ENCODE data around the gene HMGXB4. TPM values are rescaled to one million over a fixed set of nuclear protein-coding genes. Genes with fewer than 3 reads are reported as not detected.

HMGXB4 gene
- total RNA-seq, 1 experiment from 2014 or later, result 27.2 TPM

GRCh38 chr22:35335468-35335867 is 78.2 kb downstream of the HMGXB4 start:
- no TSS peak for BruUV-seq (replicated peaks)
- H3K9me3 Mint-ChIP-seq (ENCODE audit: unreplicated experiment), result no peaks in the 10 kb centered on the region
- intact Hi-C loops (cut with micrococcal nuclease), result no loop called here
- H3K4me3 Mint-ChIP-seq (ENCODE audit: unreplicated experiment), result no peak overlapping the region
- no peaks in the 10 kb centered on the region for H3K4me1 Mint-ChIP-seq (ENCODE audit: insufficient read depth, unreplicated experiment)
- H3K27me3 Mint-ChIP-seq (ENCODE audit: insufficient read depth, unreplicated experiment), result no peaks in the 10 kb centered on the region
- CTCF ChIA-PET, result interaction anchor here (0.6 to 1.2 kb wide), 2 partner anchors 16 to 26 kb away, joined by 3 to 4 read pairs; no protein-coding TSS in a partner anchor
- POLR2A ChIA-PET, result no interaction called here
- no peak for TF ChIP-seq CTCF (IDR thresholded peaks at IDR 0.05; ENCODE audit: unreplicated experiment)
- no peak overlapping the region for H3K27ac Mint-ChIP-seq (ENCODE audit: low read depth, unreplicated experiment)
- no peak for DNase-seq (ENCODE audit: unreplicated experiment)
- peaks cover 48% of the 10 kb centered on the region for H3K36me3 Mint-ChIP-seq (ENCODE audit: insufficient read depth, unreplicated experiment)

- TF ChIP-seq CTCF (IDR thresholded peaks at IDR 0.05; ENCODE audit: unreplicated experiment), result no peak
- H3K27ac Mint-ChIP-seq (ENCODE audit: low read depth, unreplicated experiment), result no peak overlapping the region
- no peaks in the 10 kb centered on the region for H3K4me1 Mint-ChIP-seq (ENCODE audit: insufficient read depth, unreplicated experiment)
- BruUV-seq (replicated peaks), result no TSS peak
- CTCF ChIA-PET, result interaction anchor here (0.6 to 1.2 kb wide), 3 partner anchors 15 to 119 kb away, joined by 3 to 4 read pairs (median 3); no protein-coding TSS in a partner anchor
- POLR2A ChIA-PET, result no interaction called here
- no peak for DNase-seq (ENCODE audit: unreplicated experiment)
- no peak overlapping the region for H3K4me3 Mint-ChIP-seq (ENCODE audit: unreplicated experiment)
- no peaks in the 10 kb centered on the region for H3K27me3 Mint-ChIP-seq (ENCODE audit: insufficient read depth, unreplicated experiment)
- peaks cover 45% of the 10 kb centered on the region for H3K36me3 Mint-ChIP-seq (ENCODE audit: insufficient read depth, unreplicated experiment)
- no peaks in the 10 kb centered on the region for H3K9me3 Mint-ChIP-seq (ENCODE audit: unreplicated experiment)
- intact Hi-C loops (cut with micrococcal nuclease), result no loop called here
Measured at GRCh38 chr22:35335936-35336781, 78.9 kb downstream of the HMGXB4 start.

DNA sequence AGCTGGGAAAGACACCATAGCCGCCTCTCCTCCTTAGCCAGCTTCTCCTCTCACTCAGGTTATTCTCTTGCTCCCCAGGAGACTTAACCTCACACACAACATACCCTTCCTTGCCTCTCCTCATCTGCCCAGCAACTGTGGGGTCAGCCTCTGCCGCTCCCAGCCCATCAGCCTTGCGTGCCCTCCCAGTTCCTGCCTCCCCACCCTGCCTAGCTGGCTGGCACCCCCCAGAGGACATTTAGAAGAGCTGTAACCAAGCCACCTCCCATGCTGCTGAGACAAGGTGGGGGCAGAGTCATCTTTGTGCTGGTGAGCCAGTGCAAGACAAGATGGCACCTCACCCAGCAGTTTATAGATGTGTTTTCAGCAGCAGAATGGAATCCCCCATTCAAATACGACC is 80.6 kb downstream of the HMGXB4 start:
- Mint-ChIP-seq H3K27me3 (ENCODE audit: insufficient read depth, unreplicated experiment) (no peaks in the 10 kb centered on the region), H3K4me1 (ENCODE audit: insufficient read depth, unreplicated experiment) (no peaks in the 10 kb centered on the region), H3K27ac (ENCODE audit: low read depth, unreplicated experiment) (no peak overlapping the region), H3K36me3 (ENCODE audit: insufficient read depth, unreplicated experiment) (peaks cover 32% of the 10 kb centered on the region), H3K9me3 (ENCODE audit: unreplicated experiment) (no peaks in the 10 kb centered on the region), H3K4me3 (ENCODE audit: unreplicated experiment) (no peak overlapping the region)
- intact Hi-C loops (cut with micrococcal nuclease), result no loop called here
- ChIA-PET POLR2A (interaction anchor here (0.7 kb wide), 1 partner anchor 39 kb away, joined by 3 read pairs; no protein-coding TSS in a partner anchor), CTCF (interaction anchor here (0.7 to 1.7 kb wide), 2 partner anchors 31 to 235 kb away, joined by 3 to 4 read pairs; no protein-coding TSS in a partner anchor)
- DNase-seq (ENCODE audit: unreplicated experiment), result no peak
- no peak for TF ChIP-seq CTCF (IDR thresholded peaks at IDR 0.05; ENCODE audit: unreplicated experiment)
- no TSS peak for BruUV-seq (replicated peaks)

GRCh38 chr22:35341090-35341874 is 84.0 kb downstream of the HMGXB4 start:
- no TSS peak for BruUV-seq (replicated peaks)
- no peak for TF ChIP-seq CTCF (IDR thresholded peaks at IDR 0.05; ENCODE audit: unreplicated experiment)
- H3K9me3 Mint-ChIP-seq (ENCODE audit: unreplicated experiment), result no peaks in the 10 kb centered on the region
- ChIA-PET CTCF (interaction anchor here (0.5 to 1.9 kb wide), 2 partner anchors 9 to 13 kb away, joined by 4 to 7 read pairs; no protein-coding TSS in a partner anchor), POLR2A (no interaction called here)
- DNase-seq (ENCODE audit: unreplicated experiment), result no peak
- no peak overlapping the region for H3K27ac Mint-ChIP-seq (ENCODE audit: low read depth, unreplicated experiment)
- intact Hi-C loops (cut with micrococcal nuclease), result no loop called here
- H3K4me1 Mint-ChIP-seq (ENCODE audit: insufficient read depth, unreplicated experiment), result no peaks in the 10 kb centered on the region
- peaks cover 25% of the 10 kb centered on the region for H3K36me3 Mint-ChIP-seq (ENCODE audit: insufficient read depth, unreplicated experiment)
- no peak overlapping the region for H3K4me3 Mint-ChIP-seq (ENCODE audit: unreplicated experiment)
- H3K27me3 Mint-ChIP-seq (ENCODE audit: insufficient read depth, unreplicated experiment), result no peaks in the 10 kb centered on the region

Data from MCF 10A (cell line).